GM12873 (cell line): Measurements from ENCODE around the gene HYAL4.

ENCODE experiments used
- CTCF ChIP-seq: IDR thresholded peaks from 2 replicates; pipeline ENCODE4 v1.5.1; 2012; ENCODE audit warnings: low read depth, mild to moderate bottlenecking, moderate library complexity, low read length, control low read depth; ENCODE audit not compliant: insufficient read depth; ENCODE audit errors: missing control alignments

HYAL4 gene

GRCh38 chr7:123844712-123845219 is at the start of gene HYAL4:
Gene HYAL4 (plus strand): TSS chr7:123845169. CDS start chr7:123868274, 23,105 bp downstream.
- no peak for TF ChIP-seq CTCF

GRCh38 chr7:123795917-123796316 is 49.1 kb upstream of the HYAL4 start:
- TF ChIP-seq CTCF: no peak

GRCh38 chr7:123796568-123796967 is 48.4 kb upstream of the HYAL4 start:
- TF ChIP-seq CTCF: no peak

GRCh38 chr7:123797673-123798531 is 47.1 kb upstream of the HYAL4 start:
- peak; percentile 42 for TF ChIP-seq CTCF

GRCh38 chr7:123798532-123799188 is 46.3 kb upstream of the HYAL4 start:
- TF ChIP-seq CTCF: no peak

- no peak for TF ChIP-seq CTCF
Measured at GRCh38 chr7:123802249-123802648, 42.7 kb upstream of the HYAL4 start.

GRCh38 chr7:123805287-123805686 is 39.7 kb upstream of the HYAL4 start:
- no peak for TF ChIP-seq CTCF
